ENCODE results near the gene GRK5. TPM values are rescaled to one million over a fixed set of nuclear protein-coding genes. Genes with fewer than 3 reads are reported as not detected.

The GRK5 gene
- total RNA-seq, 6 experiments from 2014 or later, result 9.7 to 16.8 (median 15.9) TPM

DNA sequence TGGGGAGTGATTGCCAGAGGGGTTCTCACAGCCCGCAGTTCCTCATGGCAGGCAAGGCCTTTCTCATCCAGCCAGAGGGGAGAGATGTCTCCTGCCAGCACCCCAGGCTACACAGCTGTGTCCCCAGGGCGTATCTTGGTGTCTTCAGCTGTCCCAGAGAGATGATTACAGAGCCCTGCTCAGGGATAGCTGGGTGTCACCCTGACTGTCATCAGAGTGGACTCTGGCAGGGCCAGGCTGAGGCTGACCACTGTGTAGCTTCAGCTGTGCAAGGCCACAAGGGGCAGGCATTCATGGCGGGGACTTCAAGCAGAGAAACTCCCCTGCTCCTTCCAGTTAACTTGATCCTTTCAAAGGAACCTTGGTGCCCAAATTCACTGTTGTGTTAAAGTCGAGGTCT is 211.0 kb downstream of the GRK5 start:
- Mint-ChIP-seq H3K4me1 (ENCODE audit: low read depth) (peaks cover 25% of the 10 kb centered on the region), H3K4me3 (no peak overlapping the region), H3K27ac (no peak overlapping the region), H3K27me3 (ENCODE audit: insufficient read depth) (peaks cover 2% of the 10 kb centered on the region; the same call in 1 of the 2 replicates), H3K36me3 (ENCODE audit: low read depth) (no peaks in the 10 kb centered on the region), H3K9me3 (no peaks in the 10 kb centered on the region)
- TF ChIP-seq, protein P1, sequence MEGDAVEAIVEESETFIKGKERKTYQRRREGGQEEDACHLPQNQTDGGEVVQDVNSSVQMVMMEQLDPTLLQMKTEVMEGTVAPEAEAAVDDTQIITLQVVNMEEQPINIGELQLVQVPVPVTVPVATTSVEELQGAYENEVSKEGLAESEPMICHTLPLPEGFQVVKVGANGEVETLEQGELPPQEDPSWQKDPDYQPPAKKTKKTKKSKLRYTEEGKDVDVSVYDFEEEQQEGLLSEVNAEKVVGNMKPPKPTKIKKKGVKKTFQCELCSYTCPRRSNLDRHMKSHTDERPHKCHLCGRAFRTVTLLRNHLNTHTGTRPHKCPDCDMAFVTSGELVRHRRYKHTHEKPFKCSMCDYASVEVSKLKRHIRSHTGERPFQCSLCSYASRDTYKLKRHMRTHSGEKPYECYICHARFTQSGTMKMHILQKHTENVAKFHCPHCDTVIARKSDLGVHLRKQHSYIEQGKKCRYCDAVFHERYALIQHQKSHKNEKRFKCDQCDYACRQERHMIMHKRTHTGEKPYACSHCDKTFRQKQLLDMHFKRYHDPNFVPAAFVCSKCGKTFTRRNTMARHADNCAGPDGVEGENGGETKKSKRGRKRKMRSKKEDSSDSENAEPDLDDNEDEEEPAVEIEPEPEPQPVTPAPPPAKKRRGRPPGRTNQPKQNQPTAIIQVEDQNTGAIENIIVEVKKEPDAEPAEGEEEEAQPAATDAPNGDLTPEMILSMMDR (IDR thresholded peaks at IDR 0.05), result peak; percentile 28; the same call in 1 of the 2 replicates
- DNase-seq, result no peak

DNA sequence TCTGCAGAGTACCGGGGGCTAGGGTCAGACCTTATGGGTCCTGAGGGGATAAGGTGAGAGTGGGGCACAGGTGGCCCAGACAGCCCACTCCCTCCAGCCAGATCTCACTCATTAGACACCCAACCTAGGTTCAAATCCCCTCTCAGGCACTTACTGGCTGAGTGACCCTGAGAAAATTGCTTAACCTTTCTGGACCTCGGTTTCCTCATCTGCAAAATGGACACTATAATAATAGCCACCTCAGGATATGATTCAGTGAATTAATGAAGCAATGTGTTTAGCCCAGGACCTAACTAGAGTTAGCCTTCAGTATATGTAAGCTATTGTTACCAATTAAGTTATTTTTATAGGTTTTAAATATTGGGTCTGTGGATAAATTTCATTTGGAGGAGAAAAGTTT is 212.6 kb downstream of the GRK5 start:
- TF ChIP-seq, protein P1 (IDR thresholded peaks at IDR 0.05), result no peak
- H3K4me1 Mint-ChIP-seq (ENCODE audit: low read depth), result peaks cover 12% of the 10 kb centered on the region
- DNase-seq, result no peak
- no peaks in the 10 kb centered on the region for H3K9me3 Mint-ChIP-seq
- no peak overlapping the region for H3K4me3 Mint-ChIP-seq
- no peaks in the 10 kb centered on the region for H3K36me3 Mint-ChIP-seq (ENCODE audit: low read depth)
- H3K27me3 Mint-ChIP-seq (ENCODE audit: insufficient read depth), result peaks cover 2% of the 10 kb centered on the region; the same call in 1 of the 2 replicates
- no peak overlapping the region for H3K27ac Mint-ChIP-seq

DNA sequence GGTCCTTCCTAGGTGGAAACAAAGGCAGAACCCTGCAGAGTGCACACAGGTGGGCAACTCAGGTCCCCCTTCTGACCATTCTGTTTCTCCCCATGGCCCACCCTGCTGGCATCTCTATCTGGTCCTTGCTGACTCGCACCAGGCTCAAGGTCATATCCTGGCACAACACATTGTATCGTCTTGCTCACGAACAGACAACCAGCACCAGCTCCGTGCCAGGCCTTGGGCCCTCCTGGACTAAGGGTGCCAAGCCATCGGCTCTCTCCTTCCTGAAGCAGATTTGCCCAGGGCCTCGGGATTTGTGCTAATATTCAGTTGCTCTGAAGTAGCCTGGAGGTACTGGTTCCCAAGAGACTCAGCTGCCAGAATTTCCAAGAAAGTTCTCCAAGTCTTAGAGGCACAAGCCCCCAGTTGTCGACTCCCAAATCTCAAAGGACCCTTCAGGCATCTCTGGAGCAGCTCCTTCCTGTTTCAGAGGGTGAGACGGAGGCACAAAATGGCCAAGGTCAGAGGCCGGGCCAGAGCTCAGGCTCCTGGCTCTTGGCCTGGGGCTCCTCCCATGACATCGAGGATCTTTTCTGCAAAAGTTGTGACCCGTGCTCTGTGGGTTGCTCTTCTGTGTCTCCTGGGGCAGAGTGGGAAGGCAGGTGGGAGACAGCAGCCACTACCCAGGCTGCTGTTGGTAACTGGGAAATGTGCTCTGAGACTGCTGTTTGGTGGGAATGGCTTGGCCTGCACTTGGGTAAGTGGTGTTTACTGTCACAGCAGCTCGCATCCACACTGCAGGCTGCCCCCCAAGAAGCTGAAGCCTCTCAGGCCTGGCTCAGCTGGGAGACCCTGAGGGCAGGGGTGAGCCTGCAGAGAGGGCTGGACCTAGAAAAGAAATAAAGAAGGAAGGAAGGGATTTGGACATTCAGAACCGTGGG is 213.8 kb downstream of the GRK5 start:
- H3K27ac Mint-ChIP-seq, result no peak overlapping the region
- peaks cover 2% of the 10 kb centered on the region for H3K27me3 Mint-ChIP-seq (ENCODE audit: insufficient read depth)
- no peaks in the 10 kb centered on the region for H3K9me3 Mint-ChIP-seq
- TF ChIP-seq, protein P1 (IDR thresholded peaks at IDR 0.05), result no peak
- peak overlapping the region; percentile 34; the same call in 1 of the 2 replicates for H3K4me3 Mint-ChIP-seq
- DNase-seq, result no peak
- peaks cover 12% of the 10 kb centered on the region for H3K4me1 Mint-ChIP-seq (ENCODE audit: low read depth)
- H3K36me3 Mint-ChIP-seq (ENCODE audit: low read depth), result no peaks in the 10 kb centered on the region

DNA sequence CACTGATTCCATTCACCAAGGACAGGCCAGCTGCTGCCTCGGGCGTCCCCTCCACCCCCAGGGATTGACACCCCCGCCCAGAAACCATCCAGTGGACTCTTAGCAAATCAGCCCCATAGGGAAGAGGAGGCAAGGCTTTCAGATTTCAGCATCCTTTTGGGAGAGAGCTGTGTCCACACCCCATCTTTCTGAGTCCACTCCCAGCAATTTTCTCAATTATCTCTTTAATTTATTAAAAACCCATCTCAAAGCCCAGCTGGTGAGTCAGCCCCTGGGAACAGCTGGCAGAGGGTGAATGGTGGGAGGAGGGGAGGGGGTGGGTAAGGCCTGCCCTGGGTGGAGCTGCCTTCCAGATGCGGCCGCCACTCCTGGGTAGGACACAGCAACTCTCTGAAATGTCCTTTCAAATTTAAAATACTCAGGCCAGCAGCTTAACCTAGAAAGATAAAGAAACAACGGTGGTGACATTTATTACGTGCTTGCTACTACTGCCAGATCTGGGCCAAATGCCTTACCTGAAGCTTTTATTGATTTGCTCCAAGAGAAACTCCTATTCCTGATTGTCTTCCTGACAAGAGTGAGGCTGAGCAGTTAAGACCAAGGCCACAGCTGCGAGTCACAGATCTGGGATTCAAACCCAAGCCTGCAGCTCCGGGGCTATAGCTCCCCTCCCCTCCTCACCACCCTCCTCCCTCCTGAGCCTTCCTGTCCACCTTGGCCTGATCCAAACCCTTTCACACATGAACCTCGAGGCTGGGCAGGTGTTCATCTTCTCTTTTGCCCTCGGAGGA is 214.7 kb downstream of the GRK5 start:
- Mint-ChIP-seq H3K9me3 (no peaks in the 10 kb centered on the region), H3K27me3 (ENCODE audit: insufficient read depth) (peaks cover 2% of the 10 kb centered on the region), H3K27ac (no peak overlapping the region), H3K4me3 (no peak overlapping the region; the same call in 1 of the 2 replicates), H3K4me1 (ENCODE audit: low read depth) (peaks cover 12% of the 10 kb centered on the region), H3K36me3 (ENCODE audit: low read depth) (no peaks in the 10 kb centered on the region)
- TF ChIP-seq, protein P1 (IDR thresholded peaks at IDR 0.05), result no peak
- no peak for DNase-seq

DNA sequence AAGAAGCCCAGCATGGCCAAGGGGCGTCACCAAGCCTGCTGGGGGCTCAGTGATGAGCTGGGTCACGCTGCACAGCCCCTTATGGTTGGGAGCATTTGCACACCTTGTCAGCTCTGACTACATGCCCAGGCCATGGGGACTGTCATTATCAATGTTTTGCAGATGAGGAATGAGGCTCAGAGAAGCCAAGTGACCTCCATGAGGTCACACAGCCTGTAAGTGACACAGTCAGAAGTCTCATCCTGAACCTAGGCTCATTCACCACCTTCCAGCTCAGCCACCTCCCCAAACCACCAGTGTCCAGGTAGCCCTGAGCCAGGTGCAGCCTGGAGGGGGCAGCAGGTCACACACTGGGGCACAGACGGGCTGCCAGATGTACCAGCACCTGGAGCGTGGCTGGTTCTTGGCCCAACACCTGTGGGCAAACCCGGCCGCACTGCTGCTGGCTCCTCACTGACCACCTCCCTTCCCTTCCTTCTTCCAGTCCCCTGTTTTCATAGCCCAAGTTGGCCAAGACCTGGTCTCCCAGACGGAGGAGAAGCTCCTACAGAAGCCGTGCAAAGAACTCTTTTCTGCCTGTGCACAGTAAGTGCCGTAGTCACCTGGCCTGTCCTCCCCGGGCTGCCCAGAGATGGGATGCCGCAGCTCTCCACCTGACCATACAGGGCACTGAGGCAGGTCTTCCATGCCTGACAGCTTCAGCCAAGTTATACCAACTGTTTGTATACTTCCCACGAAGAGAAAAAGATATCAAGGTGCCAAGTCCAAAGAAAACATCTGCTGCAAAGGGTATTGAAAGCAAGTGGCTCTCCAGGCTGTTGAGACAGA is 215.5 kb downstream of the GRK5 start:
- Mint-ChIP-seq H3K27ac (no peak overlapping the region), H3K36me3 (ENCODE audit: low read depth) (no peaks in the 10 kb centered on the region)
- no peak for DNase-seq

More for the DNA sequence above, 215.5 kb downstream of the GRK5 start:
- Mint-ChIP-seq H3K4me3 (no peak overlapping the region), H3K27me3 (ENCODE audit: insufficient read depth) (peaks cover 2% of the 10 kb centered on the region), H3K4me1 (ENCODE audit: low read depth) (peaks cover 12% of the 10 kb centered on the region), H3K9me3 (no peaks in the 10 kb centered on the region)
- TF ChIP-seq, protein P1 (IDR thresholded peaks at IDR 0.05), result no peak
